ENCODE measurements around the gene LYSMD3. TPM values are rescaled to one million over a fixed set of nuclear protein-coding genes. Genes with fewer than 3 reads are reported as not detected.

The LYSMD3 gene
- total and polyA plus RNA-seq, 9 of the 15 experiments (the other 6 are each of a cell fraction or from before 2014, with no cell fraction given) = 9.5 to 42.3 (median 20.7) TPM

DNA sequence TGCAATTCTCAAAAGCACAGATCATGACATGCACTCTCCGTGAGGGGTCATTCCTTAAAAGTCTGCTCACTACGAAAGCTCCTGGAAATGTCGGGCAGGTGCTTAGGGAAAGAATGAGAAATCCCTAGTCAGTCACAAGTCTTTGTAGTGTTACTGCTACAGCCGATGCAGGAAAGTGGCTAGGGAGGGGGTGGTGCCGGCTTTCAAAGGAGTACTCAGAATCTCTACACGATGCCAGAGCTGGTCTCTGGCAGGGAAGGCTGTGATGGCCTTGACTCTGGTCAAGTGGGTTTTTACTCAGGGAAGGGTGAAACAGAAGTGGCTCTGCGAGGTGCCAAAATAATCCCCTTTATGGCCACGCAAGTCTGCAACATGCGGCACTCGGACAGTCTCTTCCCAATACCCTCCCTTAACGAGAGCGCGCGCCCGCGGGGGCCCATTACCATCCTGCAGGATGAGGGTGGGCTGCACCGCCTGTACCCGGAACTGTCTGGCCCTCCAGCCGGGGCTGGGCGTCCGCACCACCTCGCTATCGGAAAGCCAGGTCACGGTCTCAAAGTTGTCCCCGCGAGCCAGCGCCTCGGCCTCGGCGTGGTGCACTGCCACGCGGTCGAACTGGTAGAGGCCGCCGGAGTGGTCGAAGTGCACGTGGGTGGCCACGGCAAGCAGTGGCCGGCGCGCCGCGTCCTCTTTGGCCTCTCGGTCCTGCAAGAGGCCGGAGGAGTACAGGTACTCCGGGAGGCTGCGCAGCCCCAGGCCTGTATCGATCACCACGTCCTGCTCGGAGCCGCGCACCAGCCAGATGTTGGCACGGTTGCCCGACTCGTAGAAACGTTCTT is 55.8 kb downstream of the LYSMD3 start (continued):
- TF ChIP-seq TEAD4 (IDR thresholded peaks at IDR 0.05; ENCODE audit: low read length) = no peak
- TF ChIP-seq TEAD4 (CRISPR knock-in tag; IDR thresholded peaks at IDR 0.05; ENCODE audit: borderline replicate concordance) = peak; percentile 83; the same call in 1 of the 2 replicates
- no peak for TF ChIP-seq PML (IDR thresholded peaks at IDR 0.05; ENCODE audit: low read length)
- TF ChIP-seq ILK (tag; IDR thresholded peaks at IDR 0.05; ENCODE audit: borderline replicate concordance, low read depth) = no peak
- TF ChIP-seq, protein P1, sequence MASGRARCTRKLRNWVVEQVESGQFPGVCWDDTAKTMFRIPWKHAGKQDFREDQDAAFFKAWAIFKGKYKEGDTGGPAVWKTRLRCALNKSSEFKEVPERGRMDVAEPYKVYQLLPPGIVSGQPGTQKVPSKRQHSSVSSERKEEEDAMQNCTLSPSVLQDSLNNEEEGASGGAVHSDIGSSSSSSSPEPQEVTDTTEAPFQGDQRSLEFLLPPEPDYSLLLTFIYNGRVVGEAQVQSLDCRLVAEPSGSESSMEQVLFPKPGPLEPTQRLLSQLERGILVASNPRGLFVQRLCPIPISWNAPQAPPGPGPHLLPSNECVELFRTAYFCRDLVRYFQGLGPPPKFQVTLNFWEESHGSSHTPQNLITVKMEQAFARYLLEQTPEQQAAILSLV (tag; IDR thresholded peaks at IDR 0.05) = no peak
- no peak for TF ChIP-seq CCAR2 (IDR thresholded peaks at IDR 0.05; ENCODE audit: low read depth, low read length)
- TF ChIP-seq ZZZ3 (IDR thresholded peaks at IDR 0.05) = no peak
- TF ChIP-seq CXXC5 (CRISPR knock-in tag; IDR thresholded peaks at IDR 0.05) = no peak
- TF ChIP-seq CBFA2T3 (IDR thresholded peaks at IDR 0.05) = no peak
- TF ChIP-seq HNRNPUL1 (IDR thresholded peaks at IDR 0.05; ENCODE audit: low read length) = no peak
- peak; percentile 84; the same call in 1 of the 2 replicates for TF ChIP-seq ZNF124 (CRISPR knock-in tag; IDR thresholded peaks at IDR 0.05)
- TF ChIP-seq TARDBP (IDR thresholded peaks at IDR 0.05) = no peak
- no peak for TF ChIP-seq TCFL5 (CRISPR knock-in tag; conservative IDR thresholded peaks at IDR 0.05)
- TF ChIP-seq, protein P2, sequence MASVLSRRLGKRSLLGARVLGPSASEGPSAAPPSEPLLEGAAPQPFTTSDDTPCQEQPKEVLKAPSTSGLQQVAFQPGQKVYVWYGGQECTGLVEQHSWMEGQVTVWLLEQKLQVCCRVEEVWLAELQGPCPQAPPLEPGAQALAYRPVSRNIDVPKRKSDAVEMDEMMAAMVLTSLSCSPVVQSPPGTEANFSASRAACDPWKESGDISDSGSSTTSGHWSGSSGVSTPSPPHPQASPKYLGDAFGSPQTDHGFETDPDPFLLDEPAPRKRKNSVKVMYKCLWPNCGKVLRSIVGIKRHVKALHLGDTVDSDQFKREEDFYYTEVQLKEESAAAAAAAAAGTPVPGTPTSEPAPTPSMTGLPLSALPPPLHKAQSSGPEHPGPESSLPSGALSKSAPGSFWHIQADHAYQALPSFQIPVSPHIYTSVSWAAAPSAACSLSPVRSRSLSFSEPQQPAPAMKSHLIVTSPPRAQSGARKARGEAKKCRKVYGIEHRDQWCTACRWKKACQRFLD (CRISPR knock-in tag; IDR thresholded peaks at IDR 0.05) = no peak; the same call in 1 of the 2 replicates
- TF ChIP-seq POLR2AphosphoS2 (IDR thresholded peaks at IDR 0.05; ENCODE audit: low read length) = no peak
- no peak for TF ChIP-seq GABPA (tag; conservative IDR thresholded peaks at IDR 0.05; ENCODE audit: low read depth)
- TF ChIP-seq ZNF134 (CRISPR knock-in tag; conservative IDR thresholded peaks at IDR 0.05) = no peak
- no peak for TF ChIP-seq POLR2A (conservative IDR thresholded peaks at IDR 0.05)
- TF ChIP-seq, protein P3, sequence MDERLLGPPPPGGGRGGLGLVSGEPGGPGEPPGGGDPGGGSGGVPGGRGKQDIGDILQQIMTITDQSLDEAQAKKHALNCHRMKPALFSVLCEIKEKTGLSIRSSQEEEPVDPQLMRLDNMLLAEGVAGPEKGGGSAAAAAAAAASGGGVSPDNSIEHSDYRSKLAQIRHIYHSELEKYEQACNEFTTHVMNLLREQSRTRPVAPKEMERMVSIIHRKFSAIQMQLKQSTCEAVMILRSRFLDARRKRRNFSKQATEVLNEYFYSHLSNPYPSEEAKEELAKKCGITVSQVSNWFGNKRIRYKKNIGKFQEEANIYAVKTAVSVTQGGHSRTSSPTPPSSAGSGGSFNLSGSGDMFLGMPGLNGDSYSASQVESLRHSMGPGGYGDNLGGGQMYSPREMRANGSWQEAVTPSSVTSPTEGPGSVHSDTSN (CRISPR knock-in tag; IDR thresholded peaks at IDR 0.05; ENCODE audit: low read depth) = no peak
- TF ChIP-seq, protein P3 (tag; conservative IDR thresholded peaks at IDR 0.05; ENCODE audit: low read depth) = no peak
- TF ChIP-seq ZNF668 (CRISPR knock-in tag; IDR thresholded peaks at IDR 0.05) = no peak
- TF ChIP-seq MED1 (CRISPR knock-in tag; IDR thresholded peaks at IDR 0.05; ENCODE audit: borderline replicate concordance) = no peak
- no peak for TF ChIP-seq POLR2H (tag; IDR thresholded peaks at IDR 0.05; ENCODE audit: low read depth)
- TF ChIP-seq ZC3H8 (IDR thresholded peaks at IDR 0.05) = no peak
- TF ChIP-seq HEY1 (CRISPR knock-in tag; IDR thresholded peaks at IDR 0.05; ENCODE audit: borderline replicate concordance) = no peak
- TF ChIP-seq CC2D1A (IDR thresholded peaks at IDR 0.05) = no peak

All from K562 (cell line).